A204.1 (cell line): ENCODE measurements around the gene FLVCR1.
"Not testable (repeated sequence)": the region's sequence is repeated elsewhere in the genome, so short reads cannot be mapped to it uniquely, and the experiment has no call there.

Source experiments
- FAIRE-seq: peaks from 2 replicates; lab custom pipeline; 2012; peaks lifted over from hg19 to GRCh38; lab: Jason Lieb, UNC

FLVCR1 gene

GRCh38 chr1:212860713-212861581, 2.9 kb downstream of the FLVCR1 start:
- FAIRE-seq, result no peak

- no peak for FAIRE-seq
Observed at GRCh38 chr1:212862111-212862690, 4.1 kb downstream of the FLVCR1 start.

- not testable (repeated sequence) for FAIRE-seq
Observed at GRCh38 chr1:212863345-212863744, 5.3 kb downstream of the FLVCR1 start.

GRCh38 chr1:212864201-212864600, 6.1 kb downstream of the FLVCR1 start:
- no peak for FAIRE-seq

- no peak for FAIRE-seq
Observed at GRCh38 chr1:212867192-212867591, 9.1 kb downstream of the FLVCR1 start.

- no peak for FAIRE-seq
Observed at GRCh38 chr1:212871976-212872375, 13.9 kb downstream of the FLVCR1 start.

GRCh38 chr1:212873518-212873917, 15.4 kb downstream of the FLVCR1 start:
- FAIRE-seq, result no peak

- FAIRE-seq, result no peak
Observed at GRCh38 chr1:212878418-212878817, 20.3 kb downstream of the FLVCR1 start.

GRCh38 chr1:212879947-212880690, 22.0 kb downstream of the FLVCR1 start:
- no peak for FAIRE-seq

- FAIRE-seq, result no peak
Observed at GRCh38 chr1:212884592-212884991, 26.5 kb downstream of the FLVCR1 start.

- FAIRE-seq, result no peak
Observed at GRCh38 chr1:212892108-212892507, 34.0 kb downstream of the FLVCR1 start.

- no peak for FAIRE-seq
Observed at GRCh38 chr1:212899845-212900244, 41.8 kb downstream of the FLVCR1 start.

- FAIRE-seq, result no peak
Observed at GRCh38 chr1:212901290-212901689, 43.2 kb downstream of the FLVCR1 start.

- FAIRE-seq, result no peak
Observed at GRCh38 chr1:212902054-212902453, 44.0 kb downstream of the FLVCR1 start.

GRCh38 chr1:212903664-212904063, 45.6 kb downstream of the FLVCR1 start:
- peak; percentile 60 for FAIRE-seq

GRCh38 chr1:212908071-212908470, 50.0 kb downstream of the FLVCR1 start:
- not testable (repeated sequence) for FAIRE-seq

GRCh38 chr1:212908971-212909370, 50.9 kb downstream of the FLVCR1 start:
- FAIRE-seq, result no peak

- no peak for FAIRE-seq
Observed at GRCh38 chr1:212909652-212910063, 51.6 kb downstream of the FLVCR1 start.

GRCh38 chr1:212910213-212910612, 52.1 kb downstream of the FLVCR1 start:
- FAIRE-seq, result not testable (repeated sequence)

GRCh38 chr1:212913638-212914037, 55.6 kb downstream of the FLVCR1 start:
- FAIRE-seq, result not testable (repeated sequence)

- FAIRE-seq, result not testable (repeated sequence)
Observed at GRCh38 chr1:212914110-212914509, 56.0 kb downstream of the FLVCR1 start.

GRCh38 chr1:212914789-212915188, 56.7 kb downstream of the FLVCR1 start:
- no peak for FAIRE-seq
